ENCODE measurements around the gene CA11. TPM values are rescaled to one million over a fixed set of nuclear protein-coding genes. Genes with fewer than 3 reads are reported as not detected.
A peak's percentile ranks its signal among the peaks of the same experiment; 100 is the strongest.

Gene CA11
- polyA plus RNA-seq, 1 of the 3 experiments (the other 2 are of a cell fraction) = 13.1 TPM

DNA sequence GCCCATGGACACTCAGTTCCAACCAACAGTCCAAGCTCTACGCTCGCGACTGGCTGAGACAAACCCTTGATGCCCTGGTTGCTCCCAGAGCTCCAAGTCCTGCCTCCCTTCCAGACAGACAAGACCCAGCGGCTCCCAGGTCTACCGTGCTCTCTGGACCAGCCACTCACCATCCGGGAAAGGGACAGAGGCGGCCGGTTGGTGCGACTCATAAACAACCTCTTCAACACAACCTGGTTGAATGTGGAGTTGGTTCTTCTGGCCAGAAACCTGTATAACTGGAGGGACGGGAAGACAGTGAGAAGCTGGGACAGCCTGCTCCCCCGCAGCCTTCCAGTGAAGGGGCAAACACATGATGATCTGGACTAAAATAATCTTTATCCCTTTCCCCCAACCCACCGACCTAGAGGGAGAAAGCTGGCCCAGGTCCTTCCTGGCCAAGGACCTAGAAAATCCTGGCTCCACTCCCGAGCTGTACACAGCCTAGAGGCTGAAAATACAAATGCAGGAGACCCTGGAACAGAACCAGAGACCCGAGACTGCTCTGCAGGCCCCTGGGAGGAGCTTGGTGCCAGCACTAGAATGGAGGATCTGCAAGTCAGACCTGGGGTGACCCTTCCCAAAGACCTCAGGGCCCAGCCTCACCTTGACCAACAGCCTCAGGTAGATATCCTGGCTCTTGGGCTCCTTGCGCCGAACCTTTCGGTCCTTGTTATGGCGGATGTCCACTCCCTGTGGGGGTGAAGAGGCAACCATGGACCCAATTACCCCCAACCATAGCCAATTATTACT lies 28.6 kb downstream of the CA11 start:
- CTCF ChIA-PET = interaction anchor here (1.0 to 3.7 kb wide), 5 partner anchors 9 to 122 kb away, joined by 3 to 26 read pairs (median 4); no protein-coding TSS in a partner anchor
- peaks cover 39% of the 10 kb centered on the region for H4K20me1 ChIP-seq (ENCODE audit: insufficient read depth)
- H3K36me3 ChIP-seq (replicated peaks in 1 of 2; ENCODE audit: control insufficient read depth in 1 of 2, insufficient read depth in 2 of 2, low read length in 1 of 2) = peaks cover 32 to 33% of the 10 kb centered on the region in 2 experiments
- H3K9ac ChIP-seq = peak overlapping the region; percentile 99
- no peaks in the 10 kb centered on the region for H3K9me3 ChIP-seq
- DNase-seq = no peak
- peaks cover 57% of the 10 kb centered on the region for H3F3A ChIP-seq (replicated peaks; ENCODE audit: insufficient read depth)
- POLR2A ChIA-PET = interaction anchor here (0.6 to 1.7 kb wide), 5 partner anchors 8 to 160 kb away, joined by 3 to 10 read pairs (median 4); no protein-coding TSS in a partner anchor
- H3K4me1 ChIP-seq (ENCODE audit: control insufficient read depth in 1 of 2, insufficient read depth in 2 of 2, low read depth in 1 of 2, low read length in 1 of 2) = peaks cover 11 to 40% of the 10 kb centered on the region in 2 experiments; a peak in 3 of 4 replicates
- TF ChIP-seq FOXJ3 (CRISPR knock-in tag; IDR thresholded peaks at IDR 0.05) (no peak), ELF1 (IDR thresholded peaks at IDR 0.05) (no peak), RAD21 (IDR thresholded peaks at IDR 0.05; ENCODE audit: low read length) (no peak), FOSL2 (IDR thresholded peaks at IDR 0.05; ENCODE audit: borderline replicate concordance, low read depth) (no peak), SIN3A (IDR thresholded peaks at IDR 0.05; ENCODE audit: borderline replicate concordance, low read depth, low read length) (no peak), NFIC (IDR thresholded peaks at IDR 0.05; ENCODE audit: borderline replicate concordance) (no peak), SMC3 (IDR thresholded peaks at IDR 0.05; ENCODE audit: low read depth, low read length) (no peak), FOXM1 (IDR thresholded peaks at IDR 0.05; ENCODE audit: low read depth) (no peak), NRF1 (IDR thresholded peaks at IDR 0.05; ENCODE audit: low read depth, low read length) (no peak), MXI1 (IDR thresholded peaks at IDR 0.05; ENCODE audit: low read depth, low read length) (no peak), JUND (IDR thresholded peaks at IDR 0.05) (no peak), EZH2phosphoT487 (IDR thresholded peaks at IDR 0.05; ENCODE audit: borderline replicate concordance, low read depth) (no peak)
- TF ChIP-seq, protein P1, sequence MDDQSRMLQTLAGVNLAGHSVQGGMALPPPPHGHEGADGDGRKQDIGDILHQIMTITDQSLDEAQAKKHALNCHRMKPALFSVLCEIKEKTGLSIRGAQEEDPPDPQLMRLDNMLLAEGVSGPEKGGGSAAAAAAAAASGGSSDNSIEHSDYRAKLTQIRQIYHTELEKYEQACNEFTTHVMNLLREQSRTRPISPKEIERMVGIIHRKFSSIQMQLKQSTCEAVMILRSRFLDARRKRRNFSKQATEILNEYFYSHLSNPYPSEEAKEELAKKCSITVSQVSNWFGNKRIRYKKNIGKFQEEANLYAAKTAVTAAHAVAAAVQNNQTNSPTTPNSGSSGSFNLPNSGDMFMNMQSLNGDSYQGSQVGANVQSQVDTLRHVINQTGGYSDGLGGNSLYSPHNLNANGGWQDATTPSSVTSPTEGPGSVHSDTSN (IDR thresholded peaks at IDR 0.05) = no peak
- TF ChIP-seq, protein P2, sequence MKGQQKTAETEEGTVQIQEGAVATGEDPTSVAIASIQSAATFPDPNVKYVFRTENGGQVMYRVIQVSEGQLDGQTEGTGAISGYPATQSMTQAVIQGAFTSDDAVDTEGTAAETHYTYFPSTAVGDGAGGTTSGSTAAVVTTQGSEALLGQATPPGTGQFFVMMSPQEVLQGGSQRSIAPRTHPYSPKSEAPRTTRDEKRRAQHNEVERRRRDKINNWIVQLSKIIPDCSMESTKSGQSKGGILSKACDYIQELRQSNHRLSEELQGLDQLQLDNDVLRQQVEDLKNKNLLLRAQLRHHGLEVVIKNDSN (IDR thresholded peaks at IDR 0.05; ENCODE audit: borderline replicate concordance, low read depth) = no peak
- TF ChIP-seq, protein P3, sequence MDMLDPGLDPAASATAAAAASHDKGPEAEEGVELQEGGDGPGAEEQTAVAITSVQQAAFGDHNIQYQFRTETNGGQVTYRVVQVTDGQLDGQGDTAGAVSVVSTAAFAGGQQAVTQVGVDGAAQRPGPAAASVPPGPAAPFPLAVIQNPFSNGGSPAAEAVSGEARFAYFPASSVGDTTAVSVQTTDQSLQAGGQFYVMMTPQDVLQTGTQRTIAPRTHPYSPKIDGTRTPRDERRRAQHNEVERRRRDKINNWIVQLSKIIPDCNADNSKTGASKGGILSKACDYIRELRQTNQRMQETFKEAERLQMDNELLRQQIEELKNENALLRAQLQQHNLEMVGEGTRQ (IDR thresholded peaks at IDR 0.05; ENCODE audit: borderline replicate concordance, low read depth, low read length) = no peak
- TF ChIP-seq, protein P4, sequence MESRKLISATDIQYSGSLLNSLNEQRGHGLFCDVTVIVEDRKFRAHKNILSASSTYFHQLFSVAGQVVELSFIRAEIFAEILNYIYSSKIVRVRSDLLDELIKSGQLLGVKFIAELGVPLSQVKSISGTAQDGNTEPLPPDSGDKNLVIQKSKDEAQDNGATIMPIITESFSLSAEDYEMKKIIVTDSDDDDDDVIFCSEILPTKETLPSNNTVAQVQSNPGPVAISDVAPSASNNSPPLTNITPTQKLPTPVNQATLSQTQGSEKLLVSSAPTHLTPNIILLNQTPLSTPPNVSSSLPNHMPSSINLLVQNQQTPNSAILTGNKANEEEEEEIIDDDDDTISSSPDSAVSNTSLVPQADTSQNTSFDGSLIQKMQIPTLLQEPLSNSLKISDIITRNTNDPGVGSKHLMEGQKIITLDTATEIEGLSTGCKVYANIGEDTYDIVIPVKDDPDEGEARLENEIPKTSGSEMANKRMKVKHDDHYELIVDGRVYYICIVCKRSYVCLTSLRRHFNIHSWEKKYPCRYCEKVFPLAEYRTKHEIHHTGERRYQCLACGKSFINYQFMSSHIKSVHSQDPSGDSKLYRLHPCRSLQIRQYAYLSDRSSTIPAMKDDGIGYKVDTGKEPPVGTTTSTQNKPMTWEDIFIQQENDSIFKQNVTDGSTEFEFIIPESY (IDR thresholded peaks at IDR 0.05; ENCODE audit: borderline replicate concordance, low read depth) = no peak
- 48% methylated on average over 15 of the region's 18 CpGs for WGBS (ENCODE audit: low lambda C conversion rate)
- H3K4me3 ChIP-seq (ENCODE audit: low read depth in 2 of 2, low read length in 1 of 2) = peak overlapping the region; percentile 93 to 99
- H3K79me2 ChIP-seq (ENCODE audit: insufficient read depth) = peaks cover 38% of the 10 kb centered on the region
- peak overlapping the region in 1 of 2 experiments; percentile 39; a peak in 2 of 4 replicates for H3K27ac ChIP-seq (ENCODE audit: low read depth in 2 of 2, low read length in 1 of 2)
- peak overlapping the region; percentile 91 for H3K4me2 ChIP-seq
- H3K9me2 ChIP-seq = no peaks in the 10 kb centered on the region
- H2AFZ ChIP-seq (ENCODE audit: low read depth) = no peak overlapping the region
- H3K27me3 ChIP-seq (ENCODE audit: insufficient read depth) = no peaks in the 10 kb centered on the region

All from SK-N-SH (cell line).